ENCODE data around the gene ACP7.

Gene ACP7

DNA sequence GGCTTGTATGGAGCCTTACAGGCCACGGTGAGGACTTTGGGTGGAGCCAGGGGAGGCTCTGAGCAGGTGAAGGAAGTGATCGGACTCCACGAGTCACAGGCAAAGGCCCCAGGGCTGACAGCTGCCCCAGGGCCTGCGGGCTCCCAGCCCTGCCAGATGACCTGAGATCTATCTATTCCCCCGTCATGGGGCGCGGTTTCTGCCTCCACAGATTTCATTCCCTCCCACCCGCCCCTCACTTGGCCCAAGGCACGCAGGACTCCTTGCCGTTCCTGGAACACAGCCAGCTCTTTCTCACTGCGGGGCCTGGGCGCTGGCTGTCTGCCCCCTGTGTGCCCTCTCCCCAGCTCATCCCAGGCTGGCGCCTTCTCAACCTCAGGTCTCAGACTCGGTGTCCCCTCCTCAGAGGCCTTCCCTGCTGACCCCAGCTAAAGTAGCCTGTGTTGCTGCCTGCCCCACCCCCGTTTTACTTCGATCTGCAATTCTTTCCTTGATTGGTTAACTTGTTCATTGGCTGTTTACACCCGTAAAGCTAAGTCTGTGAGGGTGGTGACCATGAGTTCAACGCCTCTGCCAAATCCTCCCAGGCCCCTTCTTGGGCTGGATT lies 27.5 kb downstream of the ACP7 start:
- no peak for TF ChIP-seq GATA3 (IDR thresholded peaks at IDR 0.05; ENCODE audit: low read depth, low read length)
- TF ChIP-seq GATA2 (IDR thresholded peaks at IDR 0.05; ENCODE audit: low read depth, low read length) = no peak

DNA sequence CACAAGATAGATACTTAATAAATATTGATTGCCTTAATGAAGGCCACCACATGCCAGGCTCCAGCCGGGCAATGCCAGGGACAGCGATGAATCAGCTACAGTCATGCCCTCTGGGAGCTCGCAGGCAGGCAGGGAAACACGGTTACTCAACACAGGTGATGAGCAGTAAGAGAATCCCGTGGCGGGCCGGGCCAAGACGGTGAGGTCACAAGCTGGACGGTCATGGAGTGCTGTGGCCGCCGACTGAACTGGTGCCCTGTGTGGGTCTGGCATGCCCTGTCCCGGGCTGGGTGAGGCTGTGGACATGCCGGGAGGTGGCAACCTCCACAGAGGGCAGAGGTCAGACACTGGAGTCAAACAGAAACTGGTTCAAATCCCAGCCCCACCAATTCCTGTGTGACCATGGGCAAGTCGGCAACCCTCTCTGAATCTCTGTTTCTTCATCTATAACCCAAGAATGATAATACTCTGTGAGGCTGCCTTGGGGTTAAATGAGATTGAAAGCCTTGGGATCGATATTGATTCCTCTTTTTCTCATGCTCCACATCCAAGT lies 28.2 kb downstream of the ACP7 start:
- TF ChIP-seq GATA3 (IDR thresholded peaks at IDR 0.05; ENCODE audit: low read depth, low read length) = no peak
- TF ChIP-seq GATA2 (IDR thresholded peaks at IDR 0.05; ENCODE audit: low read depth, low read length) = no peak

DNA sequence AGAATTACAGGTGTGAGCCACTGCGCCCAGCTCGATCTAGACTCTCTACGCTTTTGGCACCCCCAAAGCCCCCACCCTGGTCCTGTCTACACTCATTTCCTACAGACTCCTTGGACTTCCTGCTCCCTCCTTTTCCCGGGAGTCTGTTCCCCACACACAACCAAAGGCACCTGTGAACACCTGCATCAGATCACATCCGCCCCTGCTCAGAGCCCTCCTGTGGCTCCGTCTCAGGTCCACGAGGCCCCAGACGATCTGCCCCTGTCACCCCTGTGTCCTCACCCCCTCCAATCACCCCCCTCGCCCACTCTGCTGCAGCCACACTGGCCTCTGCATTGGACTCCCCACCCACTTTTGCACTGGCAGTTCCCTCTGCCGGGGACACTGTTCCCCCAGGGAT lies 29.0 kb downstream of the ACP7 start:
- TF ChIP-seq GATA3 (IDR thresholded peaks at IDR 0.05; ENCODE audit: low read depth, low read length) (no peak), GATA2 (IDR thresholded peaks at IDR 0.05; ENCODE audit: low read depth, low read length) (no peak)

DNA sequence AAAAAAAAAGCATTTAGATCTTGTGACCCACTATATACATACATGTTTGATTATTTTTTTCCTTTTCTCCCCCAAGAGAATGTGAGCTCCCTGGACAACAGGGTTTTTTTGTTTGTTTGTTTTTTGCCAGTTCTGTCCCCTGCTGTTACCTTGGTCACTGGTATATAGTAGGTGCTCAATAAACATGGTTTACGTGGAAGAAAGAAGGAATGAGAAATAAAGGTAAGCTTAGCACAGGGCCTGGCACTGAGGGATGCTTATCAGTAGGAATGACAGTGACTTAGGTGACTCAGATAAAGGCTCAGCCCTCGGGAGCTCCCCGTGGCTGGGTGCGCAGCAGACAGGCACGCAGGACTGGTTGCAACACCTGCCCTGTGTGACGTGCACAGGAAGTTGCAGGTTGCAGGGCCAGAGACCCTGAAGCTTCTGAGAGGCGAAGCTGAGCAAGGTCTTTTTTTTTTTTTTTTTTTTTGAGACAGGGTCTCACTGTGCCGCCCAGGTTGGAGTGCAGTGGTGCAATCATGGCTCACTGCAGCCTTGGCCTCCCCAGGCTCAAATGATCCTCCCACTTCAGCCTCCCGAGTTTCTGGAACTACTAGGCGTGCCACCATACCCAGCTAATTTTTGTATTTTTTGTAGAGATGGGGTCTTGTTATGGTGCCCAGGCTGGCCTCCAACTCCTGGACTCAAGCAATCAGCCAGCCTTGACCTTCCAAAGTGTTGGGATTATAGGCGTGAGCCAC lies 31.1 kb downstream of the ACP7 start:
- TF ChIP-seq GATA2 (IDR thresholded peaks at IDR 0.05; ENCODE audit: low read depth, low read length) = no peak

DNA sequence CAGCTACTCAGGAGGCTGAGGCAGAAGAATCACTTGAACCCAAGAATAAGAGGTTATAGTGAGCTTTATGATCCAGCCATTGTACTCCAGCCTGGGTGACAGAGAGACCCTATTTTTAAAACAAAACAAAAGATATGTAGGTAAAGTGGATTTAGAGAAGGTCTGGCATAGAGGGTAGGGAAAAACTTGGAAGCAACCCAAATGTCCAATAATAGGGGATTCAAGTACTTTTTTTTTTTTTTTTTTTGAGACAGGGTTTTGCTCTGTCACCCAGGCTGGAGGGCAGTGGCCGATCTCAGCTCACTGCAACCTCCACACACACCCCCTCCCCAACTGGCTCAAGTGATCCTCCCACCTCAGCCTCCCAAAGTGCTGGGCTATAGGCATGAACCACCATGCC lies 35.7 kb downstream of the ACP7 start:
- TF ChIP-seq GATA3 (IDR thresholded peaks at IDR 0.05; ENCODE audit: low read depth, low read length) (no peak), GATA2 (IDR thresholded peaks at IDR 0.05; ENCODE audit: low read depth, low read length) (no peak)

DNA sequence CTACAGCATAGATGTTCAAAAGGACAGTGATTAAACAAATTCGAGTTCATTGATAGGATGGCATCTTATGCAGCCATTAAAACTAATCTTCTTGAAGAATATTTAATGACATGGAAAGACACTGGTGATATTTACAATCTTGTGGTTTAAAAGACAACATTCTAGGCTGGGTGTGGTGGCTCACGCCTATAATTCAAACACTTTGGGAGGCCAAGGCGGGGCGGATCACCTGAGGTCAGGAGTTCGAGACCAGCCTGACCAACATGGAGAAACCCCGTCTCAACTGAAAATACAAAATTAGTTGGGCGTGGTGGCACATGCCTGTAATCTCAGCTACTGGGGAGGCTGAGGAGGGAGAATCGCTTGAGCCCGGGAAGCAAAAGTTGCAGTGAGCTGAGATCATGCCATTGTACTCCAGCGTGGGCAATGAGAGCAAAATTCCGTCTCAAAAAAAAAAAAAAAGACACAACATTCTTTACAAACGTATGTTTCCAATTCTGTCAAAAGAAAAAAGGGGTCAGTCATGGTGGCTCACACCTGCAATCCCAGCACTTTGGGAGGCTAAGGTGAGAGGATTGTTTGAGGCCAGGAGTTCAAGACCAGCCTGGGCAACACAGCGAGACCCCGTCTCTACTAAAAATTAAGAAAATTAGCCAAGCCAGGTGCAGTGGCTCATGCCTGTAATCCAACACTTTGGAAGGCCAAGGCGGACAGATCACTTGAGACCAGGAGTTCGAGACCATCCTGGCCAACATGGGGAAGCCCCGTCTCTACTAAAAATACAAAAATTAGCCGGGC lies 39.0 kb downstream of the ACP7 start:
- TF ChIP-seq GATA3 (IDR thresholded peaks at IDR 0.05; ENCODE audit: low read depth, low read length) (no peak), GATA2 (IDR thresholded peaks at IDR 0.05; ENCODE audit: low read depth, low read length) (no peak)

DNA sequence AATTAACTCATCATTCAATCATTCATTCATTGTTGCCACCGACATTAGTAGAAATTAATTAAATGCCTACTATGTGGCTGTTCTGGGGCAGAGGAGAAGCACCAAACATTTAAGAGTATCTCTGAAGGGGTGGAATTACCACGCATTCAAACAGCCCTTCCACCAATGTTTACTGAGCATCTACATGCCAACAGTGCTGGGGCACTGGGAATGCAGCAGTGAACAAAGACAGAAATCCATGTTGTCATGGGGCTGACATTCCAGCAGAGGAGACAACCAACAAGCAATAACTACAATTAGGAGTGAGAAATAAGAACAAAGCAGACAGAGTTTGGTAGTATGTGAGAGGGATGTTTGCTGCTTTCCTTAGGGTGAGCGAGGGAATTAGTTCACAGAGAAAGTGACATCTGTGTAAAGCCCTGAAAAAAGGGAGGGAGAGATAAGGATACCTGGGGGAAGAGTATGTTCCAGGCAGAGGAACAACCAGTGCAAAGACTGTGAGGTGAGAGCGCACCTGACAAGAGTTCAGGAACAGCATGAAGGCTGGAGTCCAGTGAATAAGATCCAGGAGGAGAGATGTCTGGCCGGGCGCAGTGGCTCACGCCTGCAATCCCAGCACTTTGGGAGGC lies 40.1 kb downstream of the ACP7 start:
- no peak for TF ChIP-seq GATA2 (IDR thresholded peaks at IDR 0.05; ENCODE audit: low read depth, low read length)
- no peak for TF ChIP-seq GATA3 (IDR thresholded peaks at IDR 0.05; ENCODE audit: low read depth, low read length)

DNA sequence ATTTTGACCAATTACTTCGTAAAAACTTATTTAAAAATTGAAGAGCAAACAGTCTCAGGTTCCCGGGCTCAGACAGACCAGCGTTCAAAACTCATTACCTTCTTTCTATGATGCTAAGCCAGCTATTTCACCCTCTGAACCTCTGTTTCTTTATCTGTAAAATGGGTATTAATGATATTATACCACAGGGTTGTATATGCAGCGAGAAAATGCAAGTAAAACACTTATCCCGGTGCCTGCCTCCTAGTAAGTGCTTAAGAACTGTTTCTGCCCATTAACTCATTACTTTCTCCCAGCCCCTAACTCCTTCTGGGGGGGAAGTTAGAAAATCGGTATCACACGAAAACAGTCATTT lies 41.0 kb downstream of the ACP7 start:
- no peak for TF ChIP-seq GATA2 (IDR thresholded peaks at IDR 0.05; ENCODE audit: low read depth, low read length)

DNA sequence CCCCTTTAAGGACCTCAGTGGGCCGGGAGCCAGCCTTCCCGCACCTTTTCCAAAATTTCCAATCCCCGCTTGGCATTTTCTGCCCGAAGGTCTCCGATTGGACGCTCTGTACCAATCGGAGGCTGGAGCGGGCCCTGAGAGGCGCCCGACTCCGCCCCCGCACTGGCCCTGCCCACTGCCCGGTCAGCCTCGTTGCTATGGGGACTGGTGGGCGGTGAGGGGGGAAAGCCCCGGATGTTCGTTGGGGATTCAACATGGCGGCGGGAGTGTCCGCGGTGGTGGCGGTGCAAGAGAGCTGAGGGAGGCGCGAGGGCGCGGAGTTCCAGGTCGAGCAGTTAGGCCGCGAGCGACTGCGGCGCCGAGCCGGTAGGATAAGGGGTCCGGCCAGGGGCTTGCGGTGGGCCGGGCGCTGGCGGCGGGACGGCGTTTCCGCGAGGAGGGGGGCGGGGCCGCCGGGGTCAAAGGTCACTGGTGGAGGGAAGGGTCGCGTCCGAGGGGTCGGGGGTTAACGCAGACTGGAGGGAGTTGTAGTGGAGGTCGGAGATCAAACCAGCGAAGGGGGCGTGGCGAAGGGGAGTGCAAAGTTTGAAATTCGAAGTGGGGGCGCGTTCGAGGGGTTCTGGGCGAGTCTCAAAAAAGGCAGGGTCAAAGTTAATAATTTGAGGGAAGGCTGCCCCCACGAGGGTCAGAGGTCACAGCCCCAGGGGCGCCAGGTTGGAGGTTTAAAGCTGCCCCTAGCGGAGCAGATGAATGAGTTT lies 41.6 kb downstream of the ACP7 start, which contains the start of gene PAK4:
Gene PAK4 (plus strand): TSS at position 233 of the 758 bp plus-strand sequence. CDS start 43,768 bp downstream, outside the sequence.
- TF ChIP-seq GATA2 (IDR thresholded peaks at IDR 0.05; ENCODE audit: low read depth, low read length) (no peak), GATA3 (IDR thresholded peaks at IDR 0.05; ENCODE audit: low read depth, low read length) (no peak)

DNA sequence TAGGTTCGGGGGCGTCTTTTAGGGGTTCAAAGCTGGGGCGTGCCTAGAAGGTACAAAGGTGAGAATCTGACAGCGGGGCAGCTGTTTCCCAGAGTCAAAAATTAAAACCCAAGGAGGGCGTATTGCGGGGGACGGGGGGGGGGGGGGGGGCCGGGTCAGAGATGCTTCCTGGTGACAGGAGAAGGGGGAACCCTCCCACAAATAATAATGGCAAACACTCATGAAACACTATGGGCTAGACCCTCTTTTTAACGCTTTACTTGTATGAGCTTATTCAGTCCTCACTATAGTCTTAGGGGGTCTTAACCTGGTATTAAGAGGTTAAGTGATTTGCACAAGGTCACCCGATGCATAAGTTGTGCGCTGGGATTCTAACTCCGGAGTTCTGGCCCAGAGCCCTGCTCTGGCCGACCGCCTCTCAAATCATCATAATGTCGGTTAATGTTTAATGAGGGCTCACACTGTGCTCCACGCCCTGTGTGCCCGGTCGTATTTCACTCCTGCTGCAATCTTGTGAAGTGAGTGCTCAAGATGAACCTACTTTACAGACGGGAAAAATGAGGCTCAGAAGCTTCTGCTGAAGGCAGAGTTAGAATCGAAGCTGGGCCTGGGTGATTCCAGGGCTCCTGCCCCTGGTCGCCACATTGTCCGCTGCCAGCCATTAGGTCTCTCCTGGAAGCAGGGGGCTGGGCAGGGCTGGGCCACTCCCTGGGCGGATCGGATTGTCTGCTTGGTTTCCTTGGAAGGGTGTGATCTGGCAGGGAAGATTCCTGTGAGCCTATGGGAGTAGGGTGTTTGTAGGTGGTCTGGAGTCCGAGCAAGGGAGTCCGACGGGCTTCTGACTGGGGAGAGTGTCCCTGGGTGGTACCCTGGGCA lies 42.4 kb downstream of the ACP7 start:
- TF ChIP-seq GATA3 (IDR thresholded peaks at IDR 0.05; ENCODE audit: low read depth, low read length) (no peak), GATA2 (IDR thresholded peaks at IDR 0.05; ENCODE audit: low read depth, low read length) (no peak)

DNA sequence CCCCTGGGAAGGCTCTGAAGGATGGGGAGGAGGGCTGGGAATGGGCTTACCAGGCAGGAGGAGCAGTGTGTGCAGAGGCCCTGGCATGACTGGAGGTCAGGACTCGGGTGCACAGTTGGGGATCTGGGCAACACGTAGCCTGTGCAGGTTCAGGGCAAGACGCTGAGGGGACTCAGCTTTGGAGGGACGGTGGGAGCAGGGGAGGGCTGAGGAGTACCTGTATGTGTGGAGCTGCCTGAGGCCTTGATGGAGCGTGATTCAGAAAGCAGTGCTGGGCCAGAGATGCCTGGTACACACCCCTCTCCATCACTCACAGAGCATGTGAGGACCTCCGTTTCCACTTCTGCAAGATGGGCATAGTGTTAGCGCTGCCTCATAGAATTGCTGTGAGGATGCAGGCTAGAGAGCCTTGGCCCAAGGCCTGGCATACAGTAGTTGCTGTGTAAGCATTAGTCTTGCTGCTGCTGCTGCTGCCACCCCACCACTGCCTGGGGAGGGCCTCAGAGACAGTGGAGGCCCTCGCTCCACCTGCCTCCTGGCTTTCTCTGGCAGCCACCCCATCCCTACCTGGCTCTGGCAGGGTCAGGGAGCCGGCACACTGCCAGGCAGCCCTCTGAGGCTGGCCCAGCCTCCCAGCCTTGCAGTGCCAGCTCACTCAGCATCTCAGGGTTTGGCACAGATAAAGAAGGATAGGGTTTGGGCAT lies 43.8 kb downstream of the ACP7 start:
- TF ChIP-seq GATA2 (IDR thresholded peaks at IDR 0.05; ENCODE audit: low read depth, low read length) (no peak), GATA3 (IDR thresholded peaks at IDR 0.05; ENCODE audit: low read depth, low read length) (no peak)

DNA sequence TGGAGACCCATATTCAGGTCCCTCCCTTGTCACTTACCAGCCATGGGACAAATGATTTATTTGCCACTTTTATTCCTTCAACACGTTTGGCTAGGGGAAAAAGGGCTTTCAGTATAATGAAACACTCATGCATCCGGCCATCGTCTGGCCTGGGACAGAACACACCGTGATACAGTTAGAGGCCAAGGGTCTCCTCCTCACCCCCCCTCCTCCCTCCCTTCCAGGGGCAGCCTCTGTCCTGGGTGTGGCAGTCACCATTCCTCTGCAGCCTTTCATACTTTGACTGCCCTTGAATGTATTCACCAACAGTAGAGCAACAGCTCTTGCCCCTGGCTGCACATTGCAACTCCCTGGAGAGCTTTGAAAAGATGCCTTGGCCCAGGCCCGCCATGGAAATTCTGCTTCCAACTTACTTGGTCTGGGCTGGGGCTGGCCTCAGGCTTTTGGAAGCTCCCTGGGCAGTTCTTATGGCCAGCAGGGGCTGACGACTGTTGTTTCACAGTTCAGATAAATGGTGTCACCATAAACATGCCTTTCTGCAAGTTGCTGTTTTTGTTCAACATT lies 44.4 kb downstream of the ACP7 start:
- no peak for TF ChIP-seq GATA2 (IDR thresholded peaks at IDR 0.05; ENCODE audit: low read depth, low read length)
- TF ChIP-seq GATA3 (IDR thresholded peaks at IDR 0.05; ENCODE audit: low read depth, low read length) = no peak
